Neuronal stem cell (in vitro differentiated cells): ENCODE measurements around the gene CBFA2T2.

ENCODE experiments used
- DNase-seq: peaks from one replicate; pipeline ENCODE4 v3.0.0-alpha.2; 2013; ENCODE audit warnings: low spot score
- H2AFZ ChIP-seq: one replicate; pipeline ENCODE4 v1.6.1; 2013; ENCODE audit warnings: mild to moderate bottlenecking, low read length, inconsistent platforms
- H2AK5ac ChIP-seq: 2 replicates; pipeline ENCODE4 v1.6.1; 2013; ENCODE audit warnings: low read depth, mild to moderate bottlenecking, inconsistent platforms, low read length, moderate library complexity, mixed read lengths
- H2BK120ac ChIP-seq: 2 replicates; pipeline ENCODE4 v1.6.1; 2013; ENCODE audit warnings: low read depth, mild to moderate bottlenecking, inconsistent platforms, low read length, moderate library complexity, mixed read lengths
- H2BK12ac ChIP-seq: one replicate; pipeline ENCODE4 v1.6.1; 2013; ENCODE audit warnings: low read length, inconsistent platforms
- H2BK15ac ChIP-seq: 2 replicates; pipeline ENCODE4 v1.6.1; 2013; ENCODE audit warnings: mild to moderate bottlenecking, low read length, inconsistent platforms, mixed read lengths
- H2BK5ac ChIP-seq: one replicate; pipeline ENCODE4 v1.6.1; 2013; ENCODE audit warnings: inconsistent platforms, mild to moderate bottlenecking, low read length, moderate library complexity
- H3K14ac ChIP-seq: one replicate; pipeline ENCODE4 v1.6.1; 2013; ENCODE audit warnings: low read length, inconsistent platforms
- H3K18ac ChIP-seq: 2 replicates; pipeline ENCODE4 v1.6.1; 2013; ENCODE audit warnings: low read length, inconsistent platforms
- H3K23ac ChIP-seq: 2 replicates; pipeline ENCODE4 v1.6.1; 2013; ENCODE audit warnings: low read depth, mild to moderate bottlenecking, mixed read lengths, low read length, inconsistent platforms; ENCODE audit not compliant: poor library complexity
- H3K27ac ChIP-seq: replicated peaks from 3 replicates; pipeline ENCODE4 v1.5.1; 2013; ENCODE audit warnings: low read length, inconsistent platforms
- H3K27me3 ChIP-seq, 3 experiments: 2 replicates each; pipeline ENCODE4 v1.6.1; 2013; ENCODE audit warnings: low read length in 3 of 3, mild to moderate bottlenecking in 2 of 3, inconsistent platforms in 1 of 3, low read depth in 1 of 3, mixed read lengths in 1 of 3, moderate library complexity in 1 of 3; ENCODE audit not compliant: control insufficient read depth in 3 of 3, insufficient read depth in 3 of 3
- H3K36me3 ChIP-seq, 2 donors: replicated peaks in 1 of 2; 2 replicates each; pipeline ENCODE4 v1.6.1; 2013; ENCODE audit warnings: low read length in 2 of 2; ENCODE audit not compliant: control insufficient read depth in 2 of 2, insufficient read depth in 2 of 2
- H3K4ac ChIP-seq: 2 replicates; pipeline ENCODE4 v1.6.1; 2013; ENCODE audit warnings: inconsistent platforms, mild to moderate bottlenecking, low read length, moderate library complexity
- H3K4me1 ChIP-seq, 2 donors: 1 replicate in 1 of 2; 2 replicates in 1 of 2; pipeline ENCODE4 v1.6.1; 2013; ENCODE audit warnings: low read length in 2 of 2, low read depth in 1 of 2; ENCODE audit not compliant: control insufficient read depth in 2 of 2, insufficient read depth in 1 of 2
- H3K4me2 ChIP-seq: one replicate; pipeline ENCODE4 v1.6.1; 2013; ENCODE audit warnings: mild to moderate bottlenecking, low read length, inconsistent platforms; ENCODE audit not compliant: insufficient read depth, poor library complexity, severe bottlenecking
- H3K4me3 ChIP-seq, 2 donors: 2 replicates each; pipeline ENCODE4 v1.5.1; 2013; ENCODE audit warnings: low read length in 2 of 2, mild to moderate bottlenecking in 2 of 2, inconsistent platforms in 1 of 2, moderate library complexity in 1 of 2
- H3K79me1 ChIP-seq: one replicate; pipeline ENCODE4 v1.6.1; 2013; ENCODE audit warnings: low read depth, mild to moderate bottlenecking, inconsistent platforms, low read length, moderate library complexity
- H3K9ac ChIP-seq: one replicate; pipeline ENCODE4 v1.6.1; 2013; ENCODE audit warnings: mild to moderate bottlenecking, low read depth, low read length, inconsistent platforms; ENCODE audit not compliant: poor library complexity
- H3K9me3 ChIP-seq, 2 donors: replicated peaks in 1 of 2; 2 replicates each; pipeline versions ENCODE3 to v1.6.1; 2013; ENCODE audit warnings: low read length in 2 of 2, mild to moderate bottlenecking in 2 of 2, inconsistent platforms in 1 of 2, low read depth in 1 of 2, mixed read lengths in 1 of 2, moderate library complexity in 1 of 2; ENCODE audit not compliant: control insufficient read depth in 2 of 2, insufficient read depth in 1 of 2
- H4K8ac ChIP-seq: one replicate; pipeline ENCODE4 v1.6.1; 2013; ENCODE audit warnings: low read depth, mild to moderate bottlenecking, inconsistent platforms, low read length, moderate library complexity
- H4K91ac ChIP-seq: one replicate; pipeline ENCODE4 v1.6.1; 2013; ENCODE audit warnings: low read length, low read depth, mild to moderate bottlenecking, inconsistent platforms; ENCODE audit not compliant: poor library complexity
- WGBS, 2 donors: extraction: QIAGEN DNeasy Blood & Tissue Kit; methylation state at CpG; one replicate each; pipeline ENCODE4 v1.1.7; 2013; ENCODE audit warnings: missing lambda C conversion rate in 2 of 2, mixed read lengths in 1 of 2; ENCODE audit not compliant: insufficient read length in 2 of 2, insufficient replicate concordance in 1 of 2; ENCODE audit errors: extremely low coverage in 2 of 2; 5-methylcytosine and 5-hydroxymethylcytosine counted together

The CBFA2T2 gene

DNA sequence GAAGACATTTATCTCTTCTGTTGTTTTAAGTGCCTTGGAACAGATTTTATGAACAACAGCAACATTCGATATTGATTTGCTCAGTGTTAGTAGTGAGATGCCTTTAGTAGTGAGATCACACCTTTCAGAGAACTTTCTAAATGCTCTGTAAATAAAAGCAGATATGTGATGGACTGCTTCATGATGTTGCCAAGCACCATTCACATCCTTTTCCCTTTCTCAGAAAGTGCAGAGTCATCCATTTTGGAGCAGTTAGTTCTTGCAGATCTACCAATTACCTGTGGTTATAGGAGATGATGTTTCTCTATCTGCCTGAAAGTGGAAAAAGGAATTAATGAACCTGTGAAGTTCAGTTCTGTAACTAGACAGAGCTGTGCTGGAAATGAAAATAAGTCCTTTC, 27.0 kb downstream of the CBFA2T2 start:
- Histone ChIP-seq H3K4me3 (no peak overlapping the region), H3K9me3 (no peaks in the 10 kb centered on the region), H2AFZ (no peak overlapping the region), H3K4me1 (no peaks in the 10 kb centered on the region), H3K4me2 (no peak overlapping the region), H3K9ac (no peak overlapping the region), H3K27ac (no peak overlapping the region), H3K36me3 (no peaks in the 10 kb centered on the region), H3K18ac (no peak overlapping the region), H2BK12ac (no peak overlapping the region), H3K4ac (no peak overlapping the region), H3K79me1 (peaks cover 2% of the 10 kb centered on the region), H2BK5ac (no peak overlapping the region), H3K23ac (no peak overlapping the region), H2BK120ac (no peak overlapping the region), H4K8ac (no peak overlapping the region), H4K91ac (no peak overlapping the region), H3K14ac (no peak overlapping the region), H2BK15ac (no peak overlapping the region), H2AK5ac (no peak overlapping the region), H3K27me3 (no peaks in the 10 kb centered on the region)
- WGBS, 2 donors = no CpG with 5 or more reads among the region's 1 CpG
- DNase-seq = no peak

- no peak overlapping the region for H3K14ac ChIP-seq
- H3K18ac ChIP-seq = no peak overlapping the region
- no peak overlapping the region for H3K4me3 ChIP-seq
- DNase-seq = no peak
- H3K27ac ChIP-seq = no peak overlapping the region
- H3K4me1 ChIP-seq = no peaks in the 10 kb centered on the region
- H2AFZ ChIP-seq = no peak overlapping the region
- H2BK12ac ChIP-seq = no peak overlapping the region
- H4K8ac ChIP-seq = no peak overlapping the region
- no peak overlapping the region for H3K23ac ChIP-seq
- H2BK15ac ChIP-seq = no peak overlapping the region
- H3K9me3 ChIP-seq = no peaks in the 10 kb centered on the region
- no peaks in the 10 kb centered on the region for H3K27me3 ChIP-seq
- no peak overlapping the region for H2BK120ac ChIP-seq
- H3K79me1 ChIP-seq = no peaks in the 10 kb centered on the region
- no peak overlapping the region for H4K91ac ChIP-seq
- H2AK5ac ChIP-seq = no peak overlapping the region
- no peak overlapping the region for H3K4me2 ChIP-seq
- H3K36me3 ChIP-seq = no peaks in the 10 kb centered on the region
- WGBS, 2 donors = no CpG with 5 or more reads among the region's 5 CpGs
- H2BK5ac ChIP-seq = no peak overlapping the region
- H3K9ac ChIP-seq = no peak overlapping the region
- H3K4ac ChIP-seq = no peak overlapping the region
Observed at GRCh38 chr20:33518071-33518470, 28.2 kb downstream of the CBFA2T2 start.

- no peaks in the 10 kb centered on the region for H3K4me1 ChIP-seq
- no CpG with 5 or more reads among the region's 1 CpG for WGBS, 2 donors
- peaks cover 0 to 9% of the 10 kb centered on the region in 2 donors for H3K36me3 ChIP-seq
- no peak overlapping the region for H2AFZ ChIP-seq
- H4K8ac ChIP-seq = no peak overlapping the region
- no peak overlapping the region for H2BK15ac ChIP-seq
- H2BK5ac ChIP-seq = no peak overlapping the region
- no peak overlapping the region for H3K4ac ChIP-seq
- no peak overlapping the region for H3K23ac ChIP-seq
- no peak overlapping the region for H4K91ac ChIP-seq
- H3K79me1 ChIP-seq = no peaks in the 10 kb centered on the region
- H3K14ac ChIP-seq = no peak overlapping the region
- no peak overlapping the region for H2BK120ac ChIP-seq
- H3K18ac ChIP-seq = no peak overlapping the region
- no peak for DNase-seq
- peaks cover 0 to 5% of the 10 kb centered on the region in 2 donors for H3K9me3 ChIP-seq
- no peak overlapping the region for H3K4me3 ChIP-seq
- no peak overlapping the region for H2AK5ac ChIP-seq
- no peak overlapping the region for H3K27ac ChIP-seq
- H3K4me2 ChIP-seq = no peak overlapping the region
- no peaks in the 10 kb centered on the region for H3K27me3 ChIP-seq
- H2BK12ac ChIP-seq = no peak overlapping the region
- H3K9ac ChIP-seq = no peak overlapping the region
Observed at GRCh38 chr20:33521461-33521860, 31.6 kb downstream of the CBFA2T2 start.

GRCh38 chr20:33522256-33522820, 32.4 kb downstream of the CBFA2T2 start:
- Histone ChIP-seq H3K14ac (no peak overlapping the region), H3K27ac (no peak overlapping the region), H3K4ac (no peak overlapping the region), H2AFZ (no peak overlapping the region), H4K8ac (no peak overlapping the region), H3K4me1 (no peaks in the 10 kb centered on the region), H3K4me3 (no peak overlapping the region), H4K91ac (no peak overlapping the region), H2BK120ac (no peak overlapping the region), H3K4me2 (no peak overlapping the region), H3K27me3 (no peaks in the 10 kb centered on the region), H3K9me3 (peaks cover 0 to 5% of the 10 kb centered on the region in 2 donors), H2BK12ac (no peak overlapping the region), H2AK5ac (no peak overlapping the region), H3K9ac (no peak overlapping the region), H3K79me1 (no peaks in the 10 kb centered on the region), H3K36me3 (peaks cover 0 to 9% of the 10 kb centered on the region in 2 donors), H2BK15ac (no peak overlapping the region), H3K23ac (no peak overlapping the region), H2BK5ac (no peak overlapping the region), H3K18ac (no peak overlapping the region)
- DNase-seq = no peak
- no CpG with 5 or more reads among the region's 3 CpGs for WGBS, 2 donors
